ENCODE data around the gene RGMB. TPM values are rescaled to one million over a fixed set of nuclear protein-coding genes. Genes with fewer than 3 reads are reported as not detected.

The RGMB gene
- total RNA-seq, 1 experiment from 2014 or later: 35.8 TPM

DNA sequence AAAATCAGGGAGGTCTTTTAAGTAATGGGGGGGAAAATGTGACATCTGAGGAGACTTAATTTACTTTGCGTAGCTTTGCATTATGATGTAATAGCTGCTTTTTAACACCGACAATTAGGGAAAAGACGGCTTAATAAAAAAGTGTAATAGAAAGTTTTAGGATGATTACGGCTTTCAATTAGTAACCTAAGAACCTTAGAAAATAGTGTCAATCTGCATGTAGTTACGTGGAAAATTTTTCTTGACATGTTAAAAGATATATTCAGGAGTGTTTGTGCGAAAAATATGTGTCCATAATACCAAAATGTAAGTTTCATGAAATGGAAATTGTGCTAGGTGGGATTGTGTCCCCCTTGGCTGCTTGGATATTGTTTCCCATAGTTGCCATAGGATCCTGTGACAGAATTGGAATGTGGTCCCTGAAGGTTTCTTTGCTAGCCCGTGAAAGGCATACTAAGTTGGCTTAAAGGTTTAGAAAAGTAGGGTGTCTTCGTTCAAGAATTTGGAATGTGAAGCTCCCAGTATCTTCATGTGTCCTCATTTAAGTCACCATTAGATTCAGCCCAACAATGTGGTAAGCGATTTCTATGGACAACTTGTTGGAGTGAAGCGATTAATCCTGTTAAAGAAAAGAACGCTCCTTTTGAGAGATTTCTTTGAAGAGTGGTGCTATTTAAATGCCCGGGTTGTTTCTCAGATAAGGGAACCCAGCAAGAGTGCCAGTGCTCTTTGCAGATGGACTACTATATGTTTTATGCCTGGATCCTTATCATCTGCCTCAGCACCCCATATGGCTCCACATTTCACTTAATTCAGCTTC, 2.0 kb downstream of the RGMB start:
- CTCF ChIA-PET: no interaction called here
- H3K4me3 Mint-ChIP-seq (ENCODE audit: low read depth, unreplicated experiment): peak overlapping the region; percentile 82
- peaks cover 59% of the 10 kb centered on the region for H3K36me3 Mint-ChIP-seq (ENCODE audit: insufficient read depth, unreplicated experiment)
- peaks cover 51% of the 10 kb centered on the region for H3K4me1 Mint-ChIP-seq (ENCODE audit: low read depth, unreplicated experiment)
- DNase-seq: no peak
- H3K27ac Mint-ChIP-seq (ENCODE audit: unreplicated experiment): peak overlapping the region; percentile 70
- no peaks in the 10 kb centered on the region for H3K27me3 Mint-ChIP-seq (ENCODE audit: unreplicated experiment)
- TF ChIP-seq, protein P1, sequence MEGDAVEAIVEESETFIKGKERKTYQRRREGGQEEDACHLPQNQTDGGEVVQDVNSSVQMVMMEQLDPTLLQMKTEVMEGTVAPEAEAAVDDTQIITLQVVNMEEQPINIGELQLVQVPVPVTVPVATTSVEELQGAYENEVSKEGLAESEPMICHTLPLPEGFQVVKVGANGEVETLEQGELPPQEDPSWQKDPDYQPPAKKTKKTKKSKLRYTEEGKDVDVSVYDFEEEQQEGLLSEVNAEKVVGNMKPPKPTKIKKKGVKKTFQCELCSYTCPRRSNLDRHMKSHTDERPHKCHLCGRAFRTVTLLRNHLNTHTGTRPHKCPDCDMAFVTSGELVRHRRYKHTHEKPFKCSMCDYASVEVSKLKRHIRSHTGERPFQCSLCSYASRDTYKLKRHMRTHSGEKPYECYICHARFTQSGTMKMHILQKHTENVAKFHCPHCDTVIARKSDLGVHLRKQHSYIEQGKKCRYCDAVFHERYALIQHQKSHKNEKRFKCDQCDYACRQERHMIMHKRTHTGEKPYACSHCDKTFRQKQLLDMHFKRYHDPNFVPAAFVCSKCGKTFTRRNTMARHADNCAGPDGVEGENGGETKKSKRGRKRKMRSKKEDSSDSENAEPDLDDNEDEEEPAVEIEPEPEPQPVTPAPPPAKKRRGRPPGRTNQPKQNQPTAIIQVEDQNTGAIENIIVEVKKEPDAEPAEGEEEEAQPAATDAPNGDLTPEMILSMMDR (IDR thresholded peaks at IDR 0.05; ENCODE audit: unreplicated experiment): no peak
- intact Hi-C loops (cut with micrococcal nuclease; ENCODE audit: unreplicated experiment): loop anchor here (5.0 to 10.0 kb wide), 2 partner anchors 259 to 287 kb away; no protein-coding TSS in a partner anchor
- no peaks in the 10 kb centered on the region for H3K9me3 Mint-ChIP-seq (ENCODE audit: low read depth, unreplicated experiment)
- BruUV-seq (replicated peaks): no TSS peak

DNA sequence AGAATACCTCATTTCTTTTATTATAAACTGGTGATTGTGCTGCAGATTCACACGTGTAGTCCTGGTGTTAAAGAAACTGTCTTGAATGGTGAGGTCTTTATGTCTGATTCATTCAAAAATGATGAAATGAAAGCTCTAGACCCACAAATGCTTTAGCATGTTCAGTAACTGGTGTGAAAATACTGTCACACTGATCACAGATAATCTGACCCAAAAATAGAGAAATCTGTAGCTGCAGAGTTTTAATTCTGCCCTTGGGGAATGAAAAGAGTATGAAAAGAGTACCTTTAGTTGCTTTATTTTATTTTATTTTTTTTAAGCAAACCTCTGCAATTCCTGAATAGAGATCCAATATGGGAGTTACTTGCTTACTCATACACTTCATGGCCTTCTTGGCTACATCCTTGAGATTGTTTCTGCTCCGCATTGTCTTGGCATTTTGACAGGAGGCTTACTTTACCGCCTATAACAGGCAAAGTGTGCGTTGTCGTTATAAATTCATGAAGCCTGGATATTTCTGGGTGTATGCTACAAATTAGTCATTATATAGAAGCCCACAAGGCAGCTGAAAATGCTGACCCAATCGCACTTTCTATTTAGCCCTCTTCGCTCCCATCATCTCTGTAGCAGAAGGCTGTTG, 2.7 kb downstream of the RGMB start:
- H3K36me3 Mint-ChIP-seq (ENCODE audit: insufficient read depth, unreplicated experiment): peaks cover 59% of the 10 kb centered on the region
- no peak for DNase-seq
- no TSS peak for BruUV-seq (replicated peaks)
- H3K27me3 Mint-ChIP-seq (ENCODE audit: unreplicated experiment): no peaks in the 10 kb centered on the region
- H3K27ac Mint-ChIP-seq (ENCODE audit: unreplicated experiment): peak overlapping the region; percentile 70
- CTCF ChIA-PET: no interaction called here
- TF ChIP-seq, protein P1 (IDR thresholded peaks at IDR 0.05; ENCODE audit: unreplicated experiment): no peak
- H3K4me1 Mint-ChIP-seq (ENCODE audit: low read depth, unreplicated experiment): peaks cover 57% of the 10 kb centered on the region
- no peaks in the 10 kb centered on the region for H3K9me3 Mint-ChIP-seq (ENCODE audit: low read depth, unreplicated experiment)
- intact Hi-C loops (cut with micrococcal nuclease; ENCODE audit: unreplicated experiment): loop anchor here (5.0 to 10.0 kb wide), 2 partner anchors 259 to 286 kb away; no protein-coding TSS in a partner anchor
- peak overlapping the region; percentile 82 for H3K4me3 Mint-ChIP-seq (ENCODE audit: low read depth, unreplicated experiment)

DNA sequence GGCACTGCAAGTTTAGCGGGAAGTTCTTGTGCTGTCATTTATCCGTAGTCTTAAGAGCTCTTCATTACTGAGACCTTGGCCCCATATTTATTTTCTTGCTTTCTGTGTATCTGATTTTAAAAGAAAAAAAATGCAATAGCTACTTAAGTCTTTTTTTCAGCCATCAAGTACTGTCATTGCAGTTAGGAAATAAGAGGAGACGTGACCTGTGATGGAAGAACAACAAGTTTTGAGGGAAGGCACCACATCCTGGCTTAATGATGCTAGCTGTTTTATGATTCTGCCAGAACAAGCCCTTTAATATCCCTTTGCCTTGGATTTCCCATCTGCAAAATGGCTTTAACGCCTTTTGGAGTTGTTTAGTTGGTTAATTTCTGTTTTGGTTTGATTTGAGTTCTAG, 3.8 kb downstream of the RGMB start:
- Mint-ChIP-seq H3K4me3 (ENCODE audit: low read depth, unreplicated experiment) (no peak overlapping the region), H3K36me3 (ENCODE audit: insufficient read depth, unreplicated experiment) (peaks cover 53% of the 10 kb centered on the region), H3K9me3 (ENCODE audit: low read depth, unreplicated experiment) (no peaks in the 10 kb centered on the region), H3K4me1 (ENCODE audit: low read depth, unreplicated experiment) (peaks cover 46% of the 10 kb centered on the region), H3K27ac (ENCODE audit: unreplicated experiment) (no peak overlapping the region), H3K27me3 (ENCODE audit: unreplicated experiment) (no peaks in the 10 kb centered on the region)
- BruUV-seq (replicated peaks): no TSS peak
- TF ChIP-seq, protein P1 (IDR thresholded peaks at IDR 0.05; ENCODE audit: unreplicated experiment): no peak
- DNase-seq: no peak
- intact Hi-C loops (cut with micrococcal nuclease; ENCODE audit: unreplicated experiment): loop anchor here (5.0 to 10.0 kb wide), 2 partner anchors 258 to 285 kb away; no protein-coding TSS in a partner anchor
- CTCF ChIA-PET: interaction anchor here (0.5 to 1.8 kb wide), 3 partner anchors 8 to 373 kb away, joined by 3 to 6 read pairs (median 5); no protein-coding TSS in a partner anchor

DNA sequence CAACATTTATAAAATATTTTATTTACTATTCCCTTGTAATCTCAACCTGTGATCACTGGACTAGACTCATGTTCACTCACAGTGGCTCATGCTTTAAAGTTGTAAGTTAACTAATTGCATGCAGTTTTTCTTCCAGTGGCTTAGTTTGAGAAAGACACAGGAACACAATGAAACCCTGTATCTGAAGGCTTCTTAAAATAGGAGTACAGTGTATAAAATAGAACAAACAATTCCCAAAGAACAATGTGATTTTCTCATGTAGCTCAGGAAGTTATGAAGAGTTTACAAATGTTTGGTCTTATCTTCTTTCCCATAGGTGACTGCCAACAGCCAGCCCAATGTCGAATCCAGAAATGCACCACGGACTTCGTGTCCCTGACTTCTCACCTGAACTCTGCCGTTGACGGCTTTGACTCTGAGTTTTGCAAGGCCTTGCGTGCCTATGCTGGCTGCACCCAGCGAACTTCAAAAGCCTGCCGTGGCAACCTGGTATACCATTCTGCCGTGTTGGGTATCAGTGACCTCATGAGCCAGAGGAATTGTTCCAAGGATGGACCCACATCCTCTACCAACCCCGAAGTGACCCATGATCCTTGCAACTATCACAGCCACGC, 5.9 kb downstream of the RGMB start:
- CTCF ChIA-PET: no interaction called here

More for the DNA sequence above, 5.9 kb downstream of the RGMB start:
- Mint-ChIP-seq H3K27ac (ENCODE audit: unreplicated experiment) (no peak overlapping the region), H3K36me3 (ENCODE audit: insufficient read depth, unreplicated experiment) (peaks cover 51% of the 10 kb centered on the region), H3K4me3 (ENCODE audit: low read depth, unreplicated experiment) (no peak overlapping the region), H3K4me1 (ENCODE audit: low read depth, unreplicated experiment) (peaks cover 41% of the 10 kb centered on the region), H3K9me3 (ENCODE audit: low read depth, unreplicated experiment) (no peaks in the 10 kb centered on the region), H3K27me3 (ENCODE audit: unreplicated experiment) (no peaks in the 10 kb centered on the region)
- no peak for DNase-seq
- intact Hi-C loops (cut with micrococcal nuclease; ENCODE audit: unreplicated experiment): loop anchor here (5.0 to 10.0 kb wide), 2 partner anchors 255 to 283 kb away; no protein-coding TSS in a partner anchor
- TF ChIP-seq, protein P1 (IDR thresholded peaks at IDR 0.05; ENCODE audit: unreplicated experiment): no peak
- no TSS peak for BruUV-seq (replicated peaks)
